GM12878 (cell line): ENCODE measurements around the gene STX4. TPM values are rescaled to one million over a fixed set of nuclear protein-coding genes. Genes with fewer than 3 reads are reported as not detected.

Experiments
- CBX3 ChIP-seq: fragments of 200-600 bp; sonication (generic); IDR thresholded peaks from 2 replicates; pipeline ENCODE4 v1.6.1; 2016; ENCODE audit warnings: low read depth, borderline replicate concordance
- CUX1 ChIP-seq: IDR thresholded peaks from 2 replicates; pipeline ENCODE4 v1.6.1; 2012; ENCODE audit warnings: improper control_type of control experiment, low read depth, low read length; ENCODE audit not compliant: insufficient replicate concordance
- EGR1 ChIP-seq, 2 experiments: IDR thresholded peaks; 1 replicate in 1 of 2; 2 replicates in 1 of 2; pipeline ENCODE4 v1.6.1; 2011 to 2012; ENCODE audit warnings: low read depth in 2 of 2, low read length in 2 of 2, borderline replicate concordance in 1 of 2, mild to moderate bottlenecking in 1 of 2, moderate library complexity in 1 of 2
- ELK1 ChIP-seq: IDR thresholded peaks from 2 replicates; pipeline ENCODE4 v1.6.1; 2012; ENCODE audit warnings: low read depth, low read length, improper control_type of control experiment
- HDAC2 ChIP-seq: fragments of 200-600 bp; sonication (generic); IDR thresholded peaks from 2 replicates; pipeline ENCODE4 v1.6.1; 2017
- IKZF1 ChIP-seq: fragments of 450-650 bp; conservative IDR thresholded peaks from 2 replicates; pipeline ENCODE4 v1.6.1; 2017; ENCODE audit warnings: antibody characterized with exemption, mild to moderate bottlenecking
- MEF2B ChIP-seq: fragments of 450-650 bp; IDR thresholded peaks from 2 replicates; pipeline ENCODE4 v1.6.1; 2018; ENCODE audit warnings: mild to moderate bottlenecking, moderate library complexity; ENCODE audit not compliant: partially characterized antibody, poor library complexity, severe bottlenecking
- PAX5 ChIP-seq: IDR thresholded peaks from 2 replicates; pipeline ENCODE4 v1.6.1; 2011; ENCODE audit warnings: low read depth, low read length, borderline replicate concordance
- PKNOX1 ChIP-seq: fragments of 450-650 bp; IDR thresholded peaks from 2 replicates; pipeline ENCODE4 v1.6.1; 2016; ENCODE audit warnings: mild to moderate bottlenecking
- RAD21 ChIP-seq: IDR thresholded peaks from 2 replicates; pipeline ENCODE4 v1.6.1; 2011; ENCODE audit warnings: mild to moderate bottlenecking, low read depth, low read length, moderate library complexity; ENCODE audit not compliant: insufficient read depth
- RBBP5 ChIP-seq: fragments of 200-600 bp; sonication (generic); conservative IDR thresholded peaks from 2 replicates; pipeline ENCODE4 v1.6.1; 2016
- SKIL ChIP-seq: fragments of 450-650 bp; IDR thresholded peaks from 2 replicates; pipeline ENCODE4 v1.6.1; 2017; ENCODE audit warnings: mild to moderate bottlenecking, low read depth, inconsistent platforms; ENCODE audit not compliant: poor library complexity, severe bottlenecking
- SREBF1 ChIP-seq: IDR thresholded peaks from 2 replicates; pipeline ENCODE4 v1.6.1; 2012; ENCODE audit warnings: mild to moderate bottlenecking, low read length
- TAF1 ChIP-seq: IDR thresholded peaks from 2 replicates; pipeline ENCODE4 v1.6.1; 2011; ENCODE audit warnings: mild to moderate bottlenecking, low read depth, low read length, borderline replicate concordance
- TCF12 ChIP-seq: IDR thresholded peaks from 2 replicates; pipeline ENCODE4 v1.6.1; 2011; ENCODE audit warnings: low read depth, mild to moderate bottlenecking, low read length
- YY1 ChIP-seq: IDR thresholded peaks from 2 replicates; pipeline ENCODE4 v1.6.1; 2011; ENCODE audit warnings: low read depth, mild to moderate bottlenecking, low read length
- ZNF384 ChIP-seq: IDR thresholded peaks from 2 replicates; pipeline ENCODE4 v1.6.1; 2012; ENCODE audit warnings: low read depth, mild to moderate bottlenecking, low read length, improper control_type of control experiment, borderline replicate concordance
- ZNF622 ChIP-seq: fragments of 450-650 bp; IDR thresholded peaks from 2 replicates; pipeline ENCODE4 v1.6.1; 2017; ENCODE audit warnings: mild to moderate bottlenecking, inconsistent platforms
- polyA plus RNA-seq, 11 experiments: library from polyadenylated mRNA; depleted of rRNA in 4 of 11; unstranded in 6 of 11; stranded (reverse) in 5 of 11; fragments of >200 nt; fragmentation: Nextera tagmentation in 4 of 11; fragmentation: Illumina TruSeq in 1 of 11; extraction: Ambion mirVana in 4 of 11; extraction: Trizol in 1 of 11; gene quantifications; 1 replicate in 1 of 11; 2 replicates in 10 of 11; pipeline versions ENCODE4 v1.2.1 to v1.2.3, GENCODE V29; 2011 to 2016; ENCODE audit warnings: inconsistent platforms in 2 of 11, missing spikeins in 2 of 11, low read depth in 1 of 11
- total RNA-seq, 4 experiments: library from RNA; depleted of rRNA in 3 of 4; stranded (reverse); fragments of >200 nt in 3 of 4; fragmentation: Illumina TruSeq in 1 of 4; extraction: Trizol in 1 of 4; gene quantifications; 2 replicates each; pipeline versions ENCODE4 v1.2.1 to v1.2.3, GENCODE V29; 2013 to 2021

The STX4 gene
- total and polyA plus RNA-seq, 10 of the 15 experiments (the other 5 are each of a cell fraction or from before 2014, with no cell fraction given) = 3.3 to 37.6 (median 22.6) TPM

- TF ChIP-seq PKNOX1 (peak; percentile 59), RAD21 (no peak), YY1 (peak; percentile 52; the same call in 1 of the 2 replicates), ZNF622 (no peak), MEF2B (peak; percentile 91), SKIL (no peak), HDAC2 (no peak), ZNF384 (no peak), SREBF1 (peak; percentile 84; the same call in 1 of the 2 replicates), TCF12 (peak; percentile 73), CUX1 (no peak), CBX3 (no peak), IKZF1 (peak; percentile 86), ELK1 (peak; percentile 87; the same call in 1 of the 2 replicates), EGR1 (IDR thresholded peaks at IDR 0.05; ENCODE audit: borderline replicate concordance in 1 of 2, low read depth in 2 of 2, low read length in 2 of 2) (peak in 1 of 2 experiments; percentile 82; a peak in 2 of 3 replicates), TAF1 (no peak), RBBP5 (no peak), PAX5 (no peak; the same call in 1 of the 2 replicates)
Observed at GRCh38 chr16:31032736-31033708, at the start of gene STX4 (continued).
